GM12872 (cell line): Measurements from ENCODE around the gene TSPEAR.

Source experiments
- TF ChIP-seq, protein P1 (sequence below): IDR thresholded peaks from 3 replicates; pipeline ENCODE4 v1.5.1; 2011; ENCODE audit warnings: low read depth, mild to moderate bottlenecking, low read length, moderate library complexity; ENCODE audit not compliant: insufficient read depth

The TSPEAR gene

DNA sequence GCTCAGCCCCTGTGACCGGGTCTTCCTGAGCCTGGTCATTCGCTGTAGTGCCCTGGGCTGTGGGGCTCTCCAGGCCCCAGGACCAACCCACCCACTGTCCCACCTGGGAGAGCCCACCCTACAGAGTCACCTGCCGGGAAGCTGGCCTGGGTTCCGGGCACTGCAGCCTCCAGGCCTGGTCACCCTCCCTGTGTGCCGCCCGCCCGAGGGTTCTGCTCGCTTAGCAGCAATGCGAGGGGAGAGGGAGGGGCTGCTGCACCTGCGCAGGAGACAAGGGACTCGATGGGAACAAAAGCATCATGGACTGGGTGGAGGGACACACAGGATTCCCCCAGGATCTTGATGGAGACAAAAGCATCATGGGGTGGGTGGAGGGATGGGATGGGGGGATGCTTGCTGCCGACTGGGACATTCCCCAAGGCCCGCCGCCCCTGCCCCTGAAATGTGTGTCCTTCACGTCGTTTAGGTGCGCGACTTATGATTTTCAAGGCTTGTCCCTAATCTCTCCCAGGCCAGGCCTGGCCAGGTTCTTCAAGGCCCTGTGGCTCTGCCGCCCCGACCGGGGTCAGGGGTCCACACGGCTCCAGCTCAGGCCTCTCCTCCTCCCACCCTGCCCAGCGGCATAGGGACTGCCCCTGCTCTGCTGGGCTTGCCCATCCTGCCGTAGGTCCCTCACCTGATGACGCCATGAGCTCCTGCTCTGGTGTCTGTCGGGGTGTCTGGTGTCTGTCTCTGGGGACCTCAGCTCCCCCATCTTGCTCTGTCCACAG is 97.8 kb downstream of the TSPEAR start:
- TF ChIP-seq, protein P1, sequence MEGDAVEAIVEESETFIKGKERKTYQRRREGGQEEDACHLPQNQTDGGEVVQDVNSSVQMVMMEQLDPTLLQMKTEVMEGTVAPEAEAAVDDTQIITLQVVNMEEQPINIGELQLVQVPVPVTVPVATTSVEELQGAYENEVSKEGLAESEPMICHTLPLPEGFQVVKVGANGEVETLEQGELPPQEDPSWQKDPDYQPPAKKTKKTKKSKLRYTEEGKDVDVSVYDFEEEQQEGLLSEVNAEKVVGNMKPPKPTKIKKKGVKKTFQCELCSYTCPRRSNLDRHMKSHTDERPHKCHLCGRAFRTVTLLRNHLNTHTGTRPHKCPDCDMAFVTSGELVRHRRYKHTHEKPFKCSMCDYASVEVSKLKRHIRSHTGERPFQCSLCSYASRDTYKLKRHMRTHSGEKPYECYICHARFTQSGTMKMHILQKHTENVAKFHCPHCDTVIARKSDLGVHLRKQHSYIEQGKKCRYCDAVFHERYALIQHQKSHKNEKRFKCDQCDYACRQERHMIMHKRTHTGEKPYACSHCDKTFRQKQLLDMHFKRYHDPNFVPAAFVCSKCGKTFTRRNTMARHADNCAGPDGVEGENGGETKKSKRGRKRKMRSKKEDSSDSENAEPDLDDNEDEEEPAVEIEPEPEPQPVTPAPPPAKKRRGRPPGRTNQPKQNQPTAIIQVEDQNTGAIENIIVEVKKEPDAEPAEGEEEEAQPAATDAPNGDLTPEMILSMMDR = no peak

DNA sequence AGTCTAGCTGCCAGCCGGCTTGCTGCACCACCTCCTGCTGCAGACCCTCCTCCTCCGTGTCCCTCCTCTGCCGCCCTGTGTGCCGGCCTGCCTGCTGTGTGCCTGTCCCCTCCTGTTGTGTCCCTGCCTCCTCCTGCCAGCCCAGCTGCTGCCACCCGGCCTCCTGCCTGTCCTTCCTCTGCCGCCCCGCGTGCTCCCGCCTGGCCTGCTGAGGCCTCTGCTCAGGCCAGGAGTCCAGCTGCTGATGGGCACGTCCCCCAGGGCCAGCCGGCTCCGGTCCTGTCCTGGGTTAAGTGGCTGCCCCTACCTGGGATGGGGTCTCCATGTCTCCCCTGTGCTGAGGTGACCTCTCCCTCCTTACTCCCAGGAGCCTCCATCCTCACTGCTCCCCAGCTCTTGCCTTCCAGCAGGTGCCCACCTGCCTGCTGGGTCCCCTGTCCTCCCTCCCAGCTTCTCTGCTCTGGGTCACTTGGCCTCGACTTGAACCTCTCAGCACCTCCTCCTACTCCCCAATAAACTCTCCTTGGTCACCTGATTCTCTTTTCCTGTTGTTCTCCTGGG is 98.6 kb downstream of the TSPEAR start:
- TF ChIP-seq, protein P1 = no peak

DNA sequence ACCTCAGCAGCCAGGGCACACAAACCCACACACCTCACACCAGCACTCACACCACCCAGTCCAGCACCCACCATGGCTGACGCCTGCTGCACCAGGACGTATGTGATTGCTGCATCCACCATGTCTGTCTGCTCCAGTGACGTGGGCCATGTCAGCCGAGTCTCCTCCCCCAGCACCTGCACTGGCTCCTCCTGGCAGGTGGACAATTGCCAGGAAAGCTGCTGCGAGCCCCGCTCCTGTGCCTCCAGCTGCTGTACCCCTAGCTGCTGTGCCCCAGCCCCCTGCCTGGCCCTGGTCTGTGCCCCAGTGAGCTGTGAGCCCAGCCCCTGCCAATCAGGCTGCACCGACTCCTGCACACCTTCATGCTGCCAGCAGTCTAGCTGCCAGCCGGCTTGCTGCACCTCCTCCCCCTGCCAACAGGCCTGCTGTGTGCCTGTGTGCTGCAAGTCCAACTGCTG is 99.3 kb downstream of the TSPEAR start, which contains the start of gene KRTAP10-8:
TSS of gene KRTAP10-8 (plus strand) at position 51 of the 458 bp plus-strand sequence. CDS start at position 73, 22 bp downstream.
- TF ChIP-seq, protein P1 = no peak

DNA sequence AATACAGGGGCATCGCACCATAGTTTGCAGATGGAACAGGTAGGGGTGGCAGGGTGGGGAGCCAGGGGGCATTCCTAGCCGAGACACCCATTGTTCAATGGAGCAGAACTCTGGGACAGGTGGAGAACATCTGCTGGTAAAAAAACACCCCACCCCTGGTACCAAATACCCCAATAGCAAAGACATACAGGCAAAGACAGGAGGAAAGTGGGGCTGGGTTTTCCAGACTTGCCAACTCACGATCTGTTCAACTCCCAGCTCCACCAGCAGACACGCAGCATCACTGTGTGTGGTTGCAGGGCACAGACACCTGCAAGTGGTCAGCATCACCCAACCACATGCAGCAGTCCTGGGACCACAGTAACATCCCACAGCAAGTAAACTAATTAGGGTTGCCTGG is 99.8 kb downstream of the TSPEAR start:
- TF ChIP-seq, protein P1 = no peak

DNA sequence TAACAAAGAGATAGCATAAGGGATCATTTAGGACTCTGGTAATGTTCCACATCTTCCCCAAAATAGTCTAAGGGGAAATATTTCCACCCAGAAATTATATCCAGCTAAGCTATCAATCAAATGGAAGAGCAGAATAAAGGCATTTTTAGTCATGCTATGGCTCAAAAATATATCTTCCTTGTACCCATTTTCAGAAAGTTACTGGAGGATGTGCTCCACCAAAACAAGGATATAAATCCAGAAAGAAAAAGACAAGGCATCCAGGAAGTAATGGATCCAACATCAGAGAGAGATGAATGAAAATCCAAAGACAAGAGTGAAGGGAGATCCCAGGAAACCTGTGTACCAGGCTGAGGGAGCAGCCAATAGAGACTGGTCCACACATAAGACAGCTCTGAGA is 102.2 kb downstream of the TSPEAR start:
- TF ChIP-seq, protein P1 = no peak

DNA sequence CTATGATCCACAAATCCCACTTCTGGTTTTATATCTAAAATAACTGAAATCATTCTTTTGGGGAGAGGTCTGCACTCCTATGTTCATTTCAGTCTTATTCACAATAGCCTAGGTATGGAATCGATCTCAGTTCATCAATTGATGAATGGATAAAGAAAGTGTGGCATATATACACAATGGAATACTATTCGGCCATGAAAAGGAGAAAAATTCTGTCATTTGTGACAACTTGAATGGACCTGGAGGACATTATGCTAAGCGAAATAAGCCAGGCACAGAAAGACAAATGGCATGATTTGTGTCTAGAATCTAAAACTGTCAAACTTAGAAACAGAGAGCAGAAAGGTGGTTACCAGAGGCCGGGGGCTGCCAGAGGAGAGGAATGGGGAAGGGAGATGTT is 104.9 kb downstream of the TSPEAR start:
- TF ChIP-seq, protein P1 = no peak

DNA sequence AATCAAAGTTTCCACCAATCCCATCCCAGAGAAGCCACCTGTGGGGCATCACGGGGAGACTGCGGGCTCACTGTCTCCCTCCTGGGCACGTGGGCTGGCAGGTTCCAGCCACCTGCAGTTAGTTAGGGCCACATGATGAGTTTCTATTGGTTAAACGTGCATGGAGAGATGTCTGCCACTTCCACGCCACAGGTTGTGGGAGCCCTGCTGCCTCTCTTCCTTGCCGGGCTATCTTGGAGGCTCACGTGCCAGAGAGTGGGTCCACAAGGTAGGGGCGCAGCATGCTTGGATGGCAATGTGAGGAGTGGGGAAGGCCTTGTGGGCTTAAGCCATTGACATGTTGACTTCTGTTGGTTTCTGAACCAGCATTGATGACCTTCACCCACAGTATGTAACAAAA is 107.5 kb downstream of the TSPEAR start:
- TF ChIP-seq, protein P1 = no peak
